ENCODE results near the gene LZTFL1.

LZTFL1 gene

GRCh38 chr3:45786801-45787495 is 55.0 kb downstream of the LZTFL1 start:
- peak in 1 of 51 donors; percentile 20 for DNase-seq

DNA sequence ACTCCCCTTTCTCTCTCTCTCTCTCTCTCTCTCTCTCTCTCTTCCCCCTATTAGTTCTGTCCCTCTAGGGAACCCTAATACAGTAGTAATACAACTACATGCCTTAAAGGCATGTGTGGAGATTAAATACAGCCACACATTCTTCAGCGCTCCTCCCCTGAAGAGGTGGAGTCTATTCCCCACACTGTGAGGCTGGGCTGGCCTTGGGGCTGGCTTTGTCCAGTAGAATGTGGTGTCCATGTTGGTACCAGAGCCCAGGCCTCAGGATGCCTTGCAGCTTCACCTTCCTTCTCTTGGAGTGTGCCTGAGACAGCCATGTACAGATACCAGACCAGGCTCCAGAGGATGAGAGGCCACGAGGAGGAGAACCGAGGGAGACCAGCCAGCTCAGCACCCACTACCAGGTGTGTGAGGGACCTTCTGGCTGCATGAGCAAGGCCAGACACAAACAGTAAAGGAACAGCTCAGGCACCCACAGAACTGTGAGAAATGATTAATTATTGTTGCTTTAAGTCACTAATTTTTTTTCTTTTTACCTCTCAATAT is 56.2 kb downstream of the LZTFL1 start:
- no peak for DNase-seq

GRCh38 chr3:45783667-45784066 is 58.3 kb downstream of the LZTFL1 start:
- no peak for DNase-seq

- DNase-seq, result no peak
Measured at GRCh38 chr3:45782381-45782780, 59.5 kb downstream of the LZTFL1 start.

DNA sequence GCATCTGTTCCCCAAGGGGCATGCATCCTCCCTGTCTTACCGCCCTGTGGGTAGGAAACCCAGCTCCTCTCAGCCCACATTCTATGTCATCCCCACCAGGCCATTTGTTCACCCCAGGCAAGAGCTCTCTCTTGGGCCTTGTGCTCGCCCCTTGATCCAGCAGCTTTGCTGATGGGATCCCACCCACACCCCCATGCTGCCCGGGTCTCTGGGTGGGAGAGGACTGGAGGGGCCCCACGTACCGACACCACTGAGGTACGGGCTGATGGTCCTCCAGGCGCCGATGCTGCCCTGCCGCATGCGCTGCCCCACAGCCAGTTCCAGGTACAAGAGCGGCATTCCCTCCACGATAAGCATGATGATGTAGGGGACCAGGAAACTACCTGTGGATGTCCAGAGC is 60.1 kb downstream of the LZTFL1 start:
- no peak for DNase-seq

DNA sequence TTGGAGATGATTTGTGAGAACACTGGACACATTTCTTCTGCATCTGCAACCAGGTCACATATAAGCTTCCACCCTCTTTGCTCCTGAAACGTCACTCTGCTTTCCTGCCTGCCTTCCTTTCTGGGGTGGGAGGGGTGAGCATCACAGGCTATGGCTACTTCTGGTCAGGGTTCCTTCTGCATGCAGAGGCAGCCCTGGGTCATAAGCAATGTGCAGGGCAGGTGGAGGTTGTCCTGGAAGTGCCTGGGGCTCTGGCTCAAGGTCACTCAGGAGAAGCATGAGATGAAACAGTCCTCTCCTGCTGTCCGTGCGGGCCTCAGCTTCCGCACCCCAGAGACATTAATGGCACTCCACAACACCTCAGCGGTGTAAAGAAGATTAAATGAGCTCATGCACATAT is 60.6 kb downstream of the LZTFL1 start:
- no peak for DNase-seq

DNA sequence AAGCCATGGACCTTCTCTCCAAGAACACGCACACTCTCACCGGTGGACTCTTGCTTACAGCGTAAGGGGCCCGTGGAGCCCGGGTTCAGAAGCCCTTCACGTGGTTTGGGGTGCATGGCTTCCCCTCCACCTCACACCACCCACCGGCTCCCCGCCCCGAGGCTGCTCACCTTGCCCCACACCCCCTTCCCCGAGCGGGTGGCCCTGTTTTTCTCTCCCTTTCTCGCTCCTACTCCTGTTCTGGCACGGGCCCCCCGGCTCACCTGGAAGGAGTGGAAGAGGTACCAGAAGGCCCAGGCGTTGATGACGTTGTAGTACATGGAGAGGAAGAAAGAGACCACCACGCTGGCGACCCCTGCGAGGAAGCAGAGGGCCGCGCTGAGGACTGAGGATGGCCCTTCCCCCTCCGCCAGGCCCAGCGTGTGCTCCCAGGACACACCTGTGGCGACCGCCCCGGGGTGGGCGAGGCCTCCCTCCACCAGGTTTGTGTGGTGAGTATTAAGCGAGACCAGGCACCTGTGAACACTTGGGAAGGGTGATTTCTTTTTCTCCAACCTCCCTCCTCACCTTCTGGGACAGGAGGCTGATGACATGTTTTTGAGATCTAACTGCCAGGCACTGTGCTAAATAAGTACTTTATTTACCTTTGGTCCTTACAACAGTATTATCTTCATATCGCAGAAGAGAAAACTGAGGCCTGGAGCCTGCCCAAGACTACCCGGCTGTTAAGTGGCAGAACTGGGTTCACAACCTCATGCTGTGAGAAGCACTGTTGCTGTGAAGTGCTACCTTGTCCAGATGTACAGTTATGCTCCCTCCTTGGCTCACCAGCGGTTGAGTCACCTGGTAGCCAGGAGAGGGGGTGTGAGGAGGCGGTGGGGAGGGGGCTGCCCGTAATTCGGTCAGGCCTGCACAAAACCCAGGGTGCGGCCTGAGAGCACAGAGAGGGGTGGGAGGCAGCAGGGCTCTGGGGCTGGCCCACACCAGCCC is 61.9 kb downstream of the LZTFL1 start:
- DNase-seq, result no peak

- DNase-seq, result no peak
Measured at GRCh38 chr3:45778761-45779201, 63.1 kb downstream of the LZTFL1 start.

DNA sequence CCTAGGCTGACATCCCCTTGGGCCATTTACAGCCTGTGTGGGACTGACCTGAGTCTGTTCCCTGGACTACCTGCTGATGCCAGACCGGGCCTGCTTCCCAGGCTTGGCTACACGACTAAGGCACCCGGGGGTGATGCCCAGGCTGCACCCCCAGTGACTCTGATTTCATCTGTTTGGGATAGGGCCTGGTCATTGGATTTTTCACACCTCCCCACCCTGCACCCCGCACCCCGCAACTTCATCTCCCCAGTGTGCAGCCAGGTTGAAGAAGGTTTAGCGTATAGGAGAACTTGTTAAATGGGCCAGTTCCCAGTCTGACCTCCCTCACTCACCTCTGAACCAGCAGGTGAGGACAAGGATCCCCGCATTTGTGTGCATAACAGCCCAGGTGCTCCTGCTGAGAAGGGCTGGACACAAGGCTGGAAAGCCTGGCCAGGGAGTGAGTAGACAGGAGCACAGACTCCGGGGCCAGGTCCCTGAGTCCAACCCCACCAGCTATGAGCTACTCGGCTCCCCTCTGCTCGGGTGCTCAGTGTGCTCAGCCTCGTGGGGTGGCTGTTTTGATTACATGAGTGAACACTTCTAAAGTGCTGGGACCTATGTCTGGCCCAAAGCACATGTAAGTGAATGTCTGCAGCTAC is 64.1 kb downstream of the LZTFL1 start:
- no peak for DNase-seq

- DNase-seq, result no peak
Measured at GRCh38 chr3:45777111-45777745, 64.7 kb downstream of the LZTFL1 start.

DNA sequence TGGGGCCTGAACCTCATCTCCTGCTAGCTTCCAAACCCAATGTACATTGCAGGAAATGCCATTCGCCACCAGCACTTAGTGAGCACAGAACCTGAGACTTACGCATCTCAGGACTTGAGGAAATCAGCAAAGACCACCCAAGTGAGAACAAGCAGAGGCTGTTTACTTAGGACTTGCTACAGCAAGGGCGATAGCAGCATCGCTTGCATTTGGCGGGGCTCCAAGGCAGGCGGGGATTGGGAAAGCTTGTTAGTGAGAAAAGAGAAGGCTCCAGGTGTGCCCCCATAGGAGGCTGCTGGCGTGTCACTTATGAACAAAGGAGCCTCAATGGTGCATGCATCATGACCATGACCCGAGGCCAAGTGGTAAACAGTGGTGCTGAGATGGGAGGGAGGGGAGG is 65.3 kb downstream of the LZTFL1 start:
- no peak for DNase-seq

- no peak for DNase-seq
Measured at GRCh38 chr3:45776301-45776595, 65.7 kb downstream of the LZTFL1 start.

DNA sequence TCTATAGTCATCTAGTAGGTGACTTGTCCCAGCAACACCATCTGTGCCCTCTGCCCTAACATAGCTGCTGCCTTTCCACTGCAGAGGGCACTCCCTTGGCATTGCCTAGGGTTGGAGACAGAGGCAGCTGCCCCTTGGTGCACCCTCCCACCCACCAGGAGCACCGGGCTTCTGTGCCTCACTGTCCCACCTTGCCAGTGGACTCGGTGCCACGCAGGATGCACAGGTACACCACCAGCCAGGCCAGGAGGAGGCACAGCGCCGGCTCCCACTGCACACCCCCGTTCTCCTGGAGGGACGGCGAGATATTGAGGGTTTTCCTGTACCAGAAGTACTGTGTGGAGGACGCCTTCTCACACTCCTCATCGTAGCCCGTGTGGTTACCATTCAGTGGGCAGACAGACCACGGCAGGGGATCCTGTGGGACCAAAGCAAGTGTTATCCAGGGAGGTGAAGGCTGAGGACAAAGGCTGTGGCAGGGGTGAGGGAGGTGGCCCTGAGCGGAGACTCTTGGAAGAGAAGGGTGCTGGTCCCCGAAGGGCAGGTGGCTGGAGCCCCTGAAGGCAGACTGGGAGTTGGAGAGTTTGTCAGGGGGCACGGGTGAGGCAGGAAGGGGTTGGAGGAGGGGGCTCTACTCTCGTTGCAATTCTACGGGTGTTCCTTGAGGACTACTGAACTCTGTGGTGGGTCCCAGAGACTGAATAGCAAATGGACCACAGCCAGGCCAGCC is 66.2 kb downstream of the LZTFL1 start:
- DNase-seq, result no peak

DNA sequence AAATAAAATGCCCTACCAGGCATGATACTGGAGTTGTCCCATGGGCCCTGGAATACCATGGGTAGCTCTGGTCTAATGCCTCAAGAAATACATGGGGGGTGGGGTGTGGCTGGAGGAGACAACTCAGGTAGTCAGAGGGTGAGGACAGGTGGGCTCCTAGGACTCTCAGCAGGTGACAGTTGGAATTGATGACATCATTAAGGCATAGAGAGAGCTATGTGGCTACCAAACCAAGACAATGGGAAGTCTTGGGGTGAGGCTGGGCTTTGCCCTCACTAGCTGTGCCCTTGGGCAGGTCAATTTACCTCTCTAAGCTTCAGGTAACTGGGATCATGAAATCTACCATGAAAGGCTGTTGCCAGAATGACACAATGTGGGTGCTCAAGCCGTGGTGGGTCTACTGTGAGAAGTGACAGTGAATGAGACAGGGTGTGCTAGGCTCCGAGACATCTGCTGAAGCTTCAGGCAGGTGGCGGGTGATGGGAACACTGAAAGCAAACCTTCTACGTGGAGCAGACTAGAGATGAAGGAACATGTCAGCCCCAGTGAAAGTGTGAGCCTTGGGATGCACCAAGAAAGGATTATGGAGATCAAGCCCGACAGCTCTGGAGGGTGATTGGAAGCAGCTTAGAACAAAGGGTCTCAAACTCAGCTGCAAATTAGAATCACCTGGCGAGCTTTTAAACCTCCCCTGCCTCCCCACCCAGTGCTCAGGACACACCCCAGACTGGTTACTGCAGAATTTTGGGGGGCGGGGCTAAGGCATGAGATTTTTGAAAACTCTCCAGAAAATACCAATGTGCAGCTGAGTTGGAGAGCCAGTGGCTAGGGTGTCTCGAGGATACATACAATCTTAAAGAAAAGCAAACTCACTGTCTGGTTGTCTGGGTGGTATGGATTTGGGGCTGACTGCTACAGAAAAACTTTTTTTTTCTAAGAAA is 67.1 kb downstream of the LZTFL1 start:
- no peak for DNase-seq

- no peak for DNase-seq
Measured at GRCh38 chr3:45773714-45774449, 68.0 kb downstream of the LZTFL1 start.
